ENCODE measurements around the gene PRR16. TPM values are rescaled to one million over a fixed set of nuclear protein-coding genes. Genes with fewer than 3 reads are reported as not detected.

The PRR16 gene
- total RNA-seq, 4 donors from 2014 or later, result 2.9 to 9.1 (median 4.2) TPM

DNA sequence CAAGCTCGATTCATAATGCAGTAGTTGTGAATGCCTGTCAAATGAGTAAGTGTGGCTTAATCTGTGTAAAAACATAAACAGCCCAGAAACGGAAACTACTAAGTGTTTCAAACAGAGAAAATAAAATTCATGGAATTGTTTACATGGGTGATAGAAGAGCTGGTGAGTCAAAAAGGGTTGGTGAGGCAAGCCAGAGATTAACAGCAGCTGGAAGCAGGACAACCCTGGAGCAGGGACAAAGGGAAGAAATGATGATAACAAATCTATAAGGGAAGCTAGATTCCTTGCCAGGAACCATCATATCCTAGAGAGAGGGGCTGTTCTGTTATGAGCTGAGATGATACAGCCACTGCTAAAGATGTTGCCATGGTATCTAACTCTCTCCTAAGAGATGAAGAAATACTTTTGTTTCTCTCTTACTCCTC is 18.0 kb upstream of the PRR16 start:
- no peaks in the 10 kb centered on the region for H3K27me3 ChIP-seq
- H3K27ac ChIP-seq (replicated peaks in 1 of 4), result no peak overlapping the region
- peaks cover 0 to 13% (median 4%) of the 10 kb centered on the region in 4 donors for H3K4me1 ChIP-seq
- H3K9me3 ChIP-seq, result no peaks in the 10 kb centered on the region
- no peak overlapping the region for H3K4me3 ChIP-seq
- 25% methylated on average over 2 of the region's 2 CpGs for WGBS
- TF ChIP-seq POLR2AphosphoS5 (IDR thresholded peaks at IDR 0.05) (no peak), EP300 (IDR thresholded peaks at IDR 0.05) (no peak), POLR2A (IDR thresholded peaks at IDR 0.05; ENCODE audit: low read depth) (no peak)
- TF ChIP-seq, protein P1, sequence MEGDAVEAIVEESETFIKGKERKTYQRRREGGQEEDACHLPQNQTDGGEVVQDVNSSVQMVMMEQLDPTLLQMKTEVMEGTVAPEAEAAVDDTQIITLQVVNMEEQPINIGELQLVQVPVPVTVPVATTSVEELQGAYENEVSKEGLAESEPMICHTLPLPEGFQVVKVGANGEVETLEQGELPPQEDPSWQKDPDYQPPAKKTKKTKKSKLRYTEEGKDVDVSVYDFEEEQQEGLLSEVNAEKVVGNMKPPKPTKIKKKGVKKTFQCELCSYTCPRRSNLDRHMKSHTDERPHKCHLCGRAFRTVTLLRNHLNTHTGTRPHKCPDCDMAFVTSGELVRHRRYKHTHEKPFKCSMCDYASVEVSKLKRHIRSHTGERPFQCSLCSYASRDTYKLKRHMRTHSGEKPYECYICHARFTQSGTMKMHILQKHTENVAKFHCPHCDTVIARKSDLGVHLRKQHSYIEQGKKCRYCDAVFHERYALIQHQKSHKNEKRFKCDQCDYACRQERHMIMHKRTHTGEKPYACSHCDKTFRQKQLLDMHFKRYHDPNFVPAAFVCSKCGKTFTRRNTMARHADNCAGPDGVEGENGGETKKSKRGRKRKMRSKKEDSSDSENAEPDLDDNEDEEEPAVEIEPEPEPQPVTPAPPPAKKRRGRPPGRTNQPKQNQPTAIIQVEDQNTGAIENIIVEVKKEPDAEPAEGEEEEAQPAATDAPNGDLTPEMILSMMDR (IDR thresholded peaks at IDR 0.05), result no peak
- no peaks in the 10 kb centered on the region for H3K36me3 ChIP-seq
- no peak for DNase-seq (ENCODE audit: extremely low spot score)
- intact Hi-C loops (cut with DNase I), result no loop called here

- Histone ChIP-seq H3K4me3 (no peak overlapping the region), H3K9me3 (no peaks in the 10 kb centered on the region), H3K27ac (replicated peaks in 1 of 4) (no peak overlapping the region), H3K4me1 (peaks cover 0 to 13% (median 4%) of the 10 kb centered on the region in 4 donors), H3K36me3 (no peaks in the 10 kb centered on the region), H3K27me3 (no peaks in the 10 kb centered on the region)
- DNase-seq (ENCODE audit: extremely low spot score), result no peak
- TF ChIP-seq, protein P1 (IDR thresholded peaks at IDR 0.05), result no peak
- TF ChIP-seq POLR2AphosphoS5 (IDR thresholded peaks at IDR 0.05) (no peak), POLR2A (IDR thresholded peaks at IDR 0.05; ENCODE audit: low read depth) (no peak), EP300 (IDR thresholded peaks at IDR 0.05) (no peak)
- intact Hi-C loops (cut with DNase I), result no loop called here
- 77% methylated on average over 2 of the region's 2 CpGs for WGBS
Measured at GRCh38 chr5:120446901-120447300, 17.2 kb upstream of the PRR16 start.

GRCh38 chr5:120447706-120448239 is 16.3 kb upstream of the PRR16 start:
- Histone ChIP-seq H3K4me1 (peaks cover 0 to 13% (median 4%) of the 10 kb centered on the region in 4 donors), H3K4me3 (no peak overlapping the region), H3K27me3 (no peaks in the 10 kb centered on the region), H3K36me3 (no peaks in the 10 kb centered on the region), H3K9me3 (no peaks in the 10 kb centered on the region), H3K27ac (replicated peaks in 1 of 4) (no peak overlapping the region)
- 68% methylated on average over 1 of the region's 1 CpG for WGBS
- DNase-seq (ENCODE audit: extremely low spot score), result no peak
- TF ChIP-seq POLR2A (IDR thresholded peaks at IDR 0.05; ENCODE audit: low read depth), result no peak
- TF ChIP-seq EP300 (IDR thresholded peaks at IDR 0.05), result no peak
- TF ChIP-seq POLR2AphosphoS5 (IDR thresholded peaks at IDR 0.05), result no peak
- TF ChIP-seq, protein P1 (IDR thresholded peaks at IDR 0.05), result no peak
- intact Hi-C loops (cut with DNase I), result no loop called here

DNA sequence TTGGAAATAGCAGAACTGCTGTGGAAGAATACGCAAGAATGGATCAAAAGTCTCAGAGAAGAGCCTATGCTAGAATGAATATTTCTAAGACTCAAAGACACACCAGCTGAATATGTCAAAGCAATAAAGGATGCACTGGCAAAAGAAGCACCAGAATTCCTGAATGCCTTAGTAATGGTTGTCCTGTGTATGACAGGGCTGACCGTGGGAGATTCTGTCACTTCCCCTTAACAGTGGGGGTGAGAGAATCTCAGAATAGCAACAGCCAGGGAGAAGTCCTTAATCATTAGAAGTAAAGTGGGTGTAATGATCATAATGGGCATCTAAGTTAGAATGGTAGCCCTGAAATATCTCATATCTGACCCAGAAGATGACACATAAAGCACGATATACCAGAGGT is 14.6 kb upstream of the PRR16 start:
- Histone ChIP-seq H3K36me3 (no peaks in the 10 kb centered on the region), H3K4me1 (peaks cover 0 to 18% (median 6%) of the 10 kb centered on the region in 4 donors), H3K9me3 (no peaks in the 10 kb centered on the region), H3K4me3 (no peak overlapping the region), H3K27ac (replicated peaks in 1 of 4) (no peak overlapping the region), H3K27me3 (no peaks in the 10 kb centered on the region)
- WGBS, result 83% methylated on average over 3 of the region's 3 CpGs
- no peak for TF ChIP-seq POLR2AphosphoS5 (IDR thresholded peaks at IDR 0.05)
- TF ChIP-seq, protein P1 (IDR thresholded peaks at IDR 0.05), result no peak
- no peak for TF ChIP-seq POLR2A (IDR thresholded peaks at IDR 0.05; ENCODE audit: low read depth)
- no peak for TF ChIP-seq EP300 (IDR thresholded peaks at IDR 0.05)
- no peak for DNase-seq (ENCODE audit: extremely low spot score)
- intact Hi-C loops (cut with DNase I), result no loop called here

DNA sequence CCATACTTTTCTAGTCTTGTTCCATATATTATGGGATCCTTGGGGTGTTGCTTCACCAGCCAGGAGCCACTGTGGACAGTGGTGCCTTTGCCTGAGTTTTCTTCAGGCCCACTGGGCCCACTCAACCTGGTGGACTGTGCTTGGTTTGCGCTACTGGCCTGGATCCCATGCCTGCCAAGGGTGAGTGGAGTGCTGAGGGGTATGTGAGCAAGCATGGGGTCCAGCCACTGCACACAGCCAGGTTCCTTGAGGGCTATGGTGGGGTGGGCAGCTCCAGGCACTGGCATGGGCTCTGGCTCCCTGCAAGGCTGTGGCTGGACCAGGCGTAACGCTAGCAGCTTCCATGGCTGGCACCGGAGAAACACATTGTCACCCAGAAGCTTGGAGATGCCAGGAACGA is 13.2 kb upstream of the PRR16 start:
- WGBS, result 94% methylated on average over 2 of the region's 5 CpGs
- no peak for DNase-seq (ENCODE audit: extremely low spot score)
- peaks cover 0 to 22% (median 8%) of the 10 kb centered on the region in 4 donors for H3K4me1 ChIP-seq
- H3K27me3 ChIP-seq, result no peaks in the 10 kb centered on the region
- intact Hi-C loops (cut with DNase I), result loop anchor here (10.0 kb wide), 1 partner anchor 506 kb away; no protein-coding TSS in a partner anchor
- no peaks in the 10 kb centered on the region for H3K36me3 ChIP-seq
- TF ChIP-seq POLR2AphosphoS5 (IDR thresholded peaks at IDR 0.05) (no peak), EP300 (IDR thresholded peaks at IDR 0.05) (no peak), POLR2A (IDR thresholded peaks at IDR 0.05; ENCODE audit: low read depth) (no peak)
- TF ChIP-seq, protein P1 (IDR thresholded peaks at IDR 0.05), result no peak
- H3K9me3 ChIP-seq, result no peaks in the 10 kb centered on the region
- no peak overlapping the region for H3K27ac ChIP-seq (replicated peaks in 1 of 4)
- no peak overlapping the region for H3K4me3 ChIP-seq

Measured in esophagus muscularis mucosa (tissue), 4 donors.